Gastroesophageal sphincter (tissue), 4 donors: ENCODE data around the gene COL6A3. TPM values are rescaled to one million over a fixed set of nuclear protein-coding genes. Genes with fewer than 3 reads are reported as not detected.

Source experiments
- ATAC-seq: fragments of 150-250 bp; one replicate; pipeline ENCODE4 v1.9.1; 2016; ENCODE audit warnings: mild to moderate bottlenecking, moderate library complexity
- H3K27ac ChIP-seq, 4 donors: fragments of 200-600 bp; sonication (generic) in 3 of 4; 1 replicate in 3 of 4; 2 replicates in 1 of 4; pipeline ENCODE4 v1.5.1; 2016 to 2019
- H3K27me3 ChIP-seq: fragments of 200-600 bp; sonication (generic); one replicate; pipeline ENCODE4 v1.5.1; 2019
- H3K36me3 ChIP-seq, 2 donors: fragments of 200-600 bp; sonication (generic); one replicate each; pipeline ENCODE4 v1.5.1; 2019; ENCODE audit warnings: control low read depth in 1 of 2
- H3K4me1 ChIP-seq, 3 donors: fragments of 200-600 bp; sonication (generic); 1 replicate in 2 of 3; 2 replicates in 1 of 3; pipeline ENCODE4 v1.5.1; 2016 to 2019; ENCODE audit warnings: control low read depth in 2 of 3
- H3K4me3 ChIP-seq, 2 donors: fragments of 200-600 bp; sonication (generic); one replicate each; pipeline ENCODE4 v1.5.1; 2019; ENCODE audit warnings: mild to moderate bottlenecking in 1 of 2, moderate library complexity in 1 of 2
- H3K9me3 ChIP-seq, 3 donors: fragments of 200-600 bp; sonication (generic); one replicate each; pipeline ENCODE4 v1.5.1; 2017 to 2019; ENCODE audit warnings: control low read depth in 2 of 3
- CTCF ChIP-seq, 4 experiments: fragments of 200-600 bp in 2 of 4; fragments of 450-650 bp in 2 of 4; sonication (generic) in 1 of 4; IDR thresholded peaks; one replicate each; pipeline ENCODE4 v1.5.1; 2017 to 2019; ENCODE audit warnings: antibody characterized with exemption in 4 of 4, mild to moderate bottlenecking in 2 of 4, moderate library complexity in 2 of 4
- EP300 ChIP-seq: sonication (generic); formaldehyde crosslinking; IDR thresholded peaks from one replicate; pipeline ENCODE4 v1.6.1; 2017; ENCODE audit warnings: antibody characterized with exemption, mild to moderate bottlenecking
- POLR2A ChIP-seq, 2 donors: fragments of 450-650 bp; IDR thresholded peaks; one replicate each; pipeline ENCODE4 v1.6.1; 2017; ENCODE audit warnings: antibody characterized with exemption in 2 of 2, mild to moderate bottlenecking in 2 of 2, moderate library complexity in 1 of 2
- POLR2AphosphoS5 ChIP-seq: sonication (generic); formaldehyde crosslinking; IDR thresholded peaks from one replicate; pipeline ENCODE4 v1.6.1; 2017; ENCODE audit warnings: antibody characterized with exemption
- WGBS, 2 donors: methylation state at CpG; one replicate each; pipeline ENCODE4 v1.1.5; 2018; ENCODE audit warnings: low coverage in 1 of 2; 5-methylcytosine and 5-hydroxymethylcytosine counted together
- total RNA-seq, 4 donors: library from RNA; depleted of rRNA; stranded (reverse); fragments of >200 nt; gene quantifications; one replicate each; pipeline ENCODE4 v1.1.0, GENCODE V29; 2016

The COL6A3 gene
- total RNA-seq, 4 donors from 2014 or later, result 110 to 421 (median 310) TPM

GRCh38 chr2:237457388-237457941, 43.5 kb upstream of the COL6A3 start:
- Histone ChIP-seq H3K9me3 (no peaks in the 10 kb centered on the region), H3K27me3 (no peaks in the 10 kb centered on the region), H3K36me3 (no peaks in the 10 kb centered on the region), H3K27ac (no peak overlapping the region), H3K4me3 (no peak overlapping the region), H3K4me1 (peaks cover 0 to 12% (median 0%) of the 10 kb centered on the region in 3 donors)
- WGBS, 2 donors, result 91 to 96% methylated on average over 2 of the region's 2 CpGs
- ATAC-seq, result no peak
- TF ChIP-seq EP300 (no peak), POLR2AphosphoS5 (no peak), POLR2A (IDR thresholded peaks at IDR 0.05) (no peak), CTCF (IDR thresholded peaks at IDR 0.05) (no peak)

GRCh38 chr2:237456200-237456843, 42.4 kb upstream of the COL6A3 start:
- H3K9me3 ChIP-seq, result no peaks in the 10 kb centered on the region
- peak overlapping the region in 2 of 4 donors; percentile 11 to 22 for H3K27ac ChIP-seq
- H3K4me3 ChIP-seq, result no peak overlapping the region
- peak in 1 of 4 experiments; percentile 3 for TF ChIP-seq CTCF (IDR thresholded peaks at IDR 0.05)
- TF ChIP-seq EP300, result no peak
- no peak for TF ChIP-seq POLR2A (IDR thresholded peaks at IDR 0.05)
- peak; percentile 46 for TF ChIP-seq POLR2AphosphoS5
- peaks cover 0 to 17% (median 0%) of the 10 kb centered on the region in 3 donors for H3K4me1 ChIP-seq
- 37 to 64% methylated on average over 3 to 6 of the region's 11 CpGs for WGBS, 2 donors
- no peaks in the 10 kb centered on the region for H3K36me3 ChIP-seq
- no peaks in the 10 kb centered on the region for H3K27me3 ChIP-seq
- ATAC-seq, result peak; percentile 90

GRCh38 chr2:237455764-237456163, 41.8 kb upstream of the COL6A3 start:
- 18 to 80% methylated on average over 2 to 3 of the region's 5 CpGs for WGBS, 2 donors
- ATAC-seq, result no peak
- H3K36me3 ChIP-seq, result no peaks in the 10 kb centered on the region
- H3K27me3 ChIP-seq, result no peaks in the 10 kb centered on the region
- no peak overlapping the region for H3K4me3 ChIP-seq
- peak overlapping the region in 1 of 4 donors; percentile 22 for H3K27ac ChIP-seq
- H3K4me1 ChIP-seq, result peaks cover 0 to 21% (median 0%) of the 10 kb centered on the region in 3 donors
- TF ChIP-seq CTCF (IDR thresholded peaks at IDR 0.05) (no peak), POLR2A (IDR thresholded peaks at IDR 0.05) (no peak), EP300 (no peak), POLR2AphosphoS5 (no peak)
- no peaks in the 10 kb centered on the region for H3K9me3 ChIP-seq

- H3K9me3 ChIP-seq, result no peaks in the 10 kb centered on the region
- no peak overlapping the region for H3K27ac ChIP-seq
- no peak for ATAC-seq
- WGBS, 2 donors, result 40% methylated on average over 1 of the region's 3 CpGs; no CpG with 5 or more reads in 1 of the 2 donors
- H3K4me3 ChIP-seq, result no peak overlapping the region
- H3K36me3 ChIP-seq, result no peaks in the 10 kb centered on the region
- TF ChIP-seq POLR2AphosphoS5 (no peak), EP300 (no peak), POLR2A (IDR thresholded peaks at IDR 0.05) (no peak)
- peaks cover 0 to 42% (median 11%) of the 10 kb centered on the region in 3 donors for H3K4me1 ChIP-seq
- H3K27me3 ChIP-seq, result no peaks in the 10 kb centered on the region
Observed at GRCh38 chr2:237453671-237454070, 39.7 kb upstream of the COL6A3 start.

GRCh38 chr2:237452861-237453260, 38.9 kb upstream of the COL6A3 start:
- Histone ChIP-seq H3K4me3 (no peak overlapping the region), H3K9me3 (no peaks in the 10 kb centered on the region), H3K27me3 (no peaks in the 10 kb centered on the region), H3K27ac (no peak overlapping the region), H3K4me1 (peaks cover 0 to 47% (median 11%) of the 10 kb centered on the region in 3 donors), H3K36me3 (no peaks in the 10 kb centered on the region)
- 88 to 100% methylated on average over 1 to 2 of the region's 3 CpGs for WGBS, 2 donors
- TF ChIP-seq POLR2A (IDR thresholded peaks at IDR 0.05) (no peak), EP300 (no peak), CTCF (IDR thresholded peaks at IDR 0.05) (no peak), POLR2AphosphoS5 (no peak)
- ATAC-seq, result no peak
